K562 (cell line): ENCODE measurements around the gene TXNIP. TPM values are rescaled to one million over a fixed set of nuclear protein-coding genes. Genes with fewer than 3 reads are reported as not detected.

Experiments used
- BCL6 ChIP-seq: fragments of 250-450 bp; sonication (Bioruptor Pico); IDR thresholded peaks from 2 replicates; pipeline ENCODE4 v1.4.0; 2020
- EP300 ChIP-seq: IDR thresholded peaks from 2 replicates; pipeline ENCODE4 v1.6.1; 2012; ENCODE audit warnings: low read length, improper control_type of control experiment
- ERF ChIP-seq: fragments of 450-650 bp; formaldehyde crosslinking; IDR thresholded peaks from 2 replicates; pipeline ENCODE4 v1.4.0; 2020; ENCODE audit warnings: mild to moderate bottlenecking, mixed read lengths
- ILF3 ChIP-seq: fragments of 450-650 bp; IDR thresholded peaks from 2 replicates; pipeline ENCODE4 v1.6.1; 2018; ENCODE audit warnings: antibody characterized with exemption, mild to moderate bottlenecking, moderate library complexity, borderline replicate concordance
- MCM5 ChIP-seq: fragments of 450-650 bp; IDR thresholded peaks from 2 replicates; pipeline ENCODE4 v1.6.1; 2016; ENCODE audit warnings: low read depth
- MECOM ChIP-seq: fragments of 250-450 bp; sonication (Bioruptor Pico); IDR thresholded peaks from 2 replicates; pipeline ENCODE4 v1.8.0; 2022; ENCODE audit warnings: inconsistent platforms
- MITF ChIP-seq: IDR thresholded peaks from 2 replicates; pipeline ENCODE4 v1.6.1; 2014; ENCODE audit warnings: antibody characterized with exemption
- MYBL2 ChIP-seq, 2 experiments: fragments of 450-650 bp in 1 of 2; sonication (generic) in 1 of 2; formaldehyde crosslinking in 1 of 2; IDR thresholded peaks; 2 replicates each; pipeline versions ENCODE4 v1.6.1 to v1.8.1; 2017 to 2022; ENCODE audit warnings: borderline replicate concordance in 1 of 2, inconsistent platforms in 1 of 2, low read depth in 1 of 2, mild to moderate bottlenecking in 1 of 2, missing genetic modification reagents in 1 of 2, moderate library complexity in 1 of 2
- RBBP5 ChIP-seq: fragments of 200-600 bp; sonication (generic); IDR thresholded peaks from 2 replicates; pipeline ENCODE4 v1.6.1; 2012; ENCODE audit warnings: borderline replicate concordance, mild to moderate bottlenecking, low read length, control low read depth, inconsistent platforms; ENCODE audit not compliant: insufficient read depth, poor library complexity, severe bottlenecking
- REST ChIP-seq, 2 experiments: fragments of 450-650 bp; formaldehyde crosslinking in 1 of 2; IDR thresholded peaks; 2 replicates each; pipeline versions ENCODE4 v1.4.0 to v1.6.1; 2014 to 2020; ENCODE audit warnings: mild to moderate bottlenecking in 2 of 2, borderline replicate concordance in 1 of 2, low read depth in 1 of 2
- RFX7 ChIP-seq: fragments of 250-450 bp; sonication (Bioruptor Pico); IDR thresholded peaks from 2 replicates; pipeline ENCODE4 v1.5.1; 2021; ENCODE audit warnings: mild to moderate bottlenecking
- RUNX1 ChIP-seq: sonication (generic); IDR thresholded peaks from 2 replicates; pipeline ENCODE4 v1.6.1; 2016; ENCODE audit warnings: antibody characterized with exemption, low read depth
- SMAD4 ChIP-seq: fragments of 250-450 bp; sonication (Bioruptor Pico); conservative IDR thresholded peaks from 2 replicates; pipeline ENCODE4 v1.8.0; 2021; ENCODE audit warnings: inconsistent platforms, mild to moderate bottlenecking, moderate library complexity
- ZNF175 ChIP-seq: fragments of 200-800 bp; sonication (Bioruptor generic); IDR thresholded peaks from 2 replicates; pipeline ENCODE4 v1.6.1; 2016; ENCODE audit warnings: low read depth, mild to moderate bottlenecking, missing genetic modification characterization, missing compliant biosample characterization
- ZSCAN29 ChIP-seq: fragments of 450-650 bp; IDR thresholded peaks from 2 replicates; pipeline ENCODE4 v1.6.1; 2017
- polyA plus RNA-seq, 8 experiments: library from polyadenylated mRNA; depleted of rRNA in 4 of 8; stranded (reverse) in 5 of 8; unstranded in 3 of 8; fragments of >200 nt; fragmentation: Nextera tagmentation in 2 of 8; fragmentation: Illumina TruSeq in 1 of 8; extraction: Ambion mirVana in 2 of 8; extraction: Trizol in 1 of 8; gene quantifications; 2 replicates each; pipeline versions ENCODE4 v1.2.1 to v1.2.3, GENCODE V29; 2011 to 2014; ENCODE audit warnings: inconsistent platforms in 1 of 8, missing spikeins in 1 of 8
- total RNA-seq, 7 experiments: library from RNA; depleted of rRNA in 6 of 7; stranded (reverse); fragments of >200 nt in 6 of 7; fragmentation: Illumina TruSeq in 2 of 7; extraction: Trizol in 2 of 7; gene quantifications; 2 replicates each; pipeline versions ENCODE4 v1.2.1 to v1.2.3, GENCODE V29; 2011 to 2021; ENCODE audit warnings: low replicate concordance in 1 of 7
- TF ChIP-seq, protein P1 (sequence below): sonication (generic); formaldehyde crosslinking; IDR thresholded peaks from 2 replicates; pipeline ENCODE4 v1.4.0; 2020; ENCODE audit warnings: mild to moderate bottlenecking, missing genetic modification reagents

The TXNIP gene
- total and polyA plus RNA-seq, 9 of the 15 experiments (the other 6 are each of a cell fraction or from before 2014, with no cell fraction given): 120 to 499 (median 257) TPM

GRCh38 chr1:145991735-145992412, 4.5 kb downstream of the TXNIP start (continued):
- no peak for TF ChIP-seq MITF
- TF ChIP-seq BCL6 (CRISPR knock-in tag): peak; percentile 83
- peak; percentile 98 for TF ChIP-seq RFX7 (CRISPR knock-in tag)
- TF ChIP-seq REST (IDR thresholded peaks at IDR 0.05; ENCODE audit: borderline replicate concordance): no peak; the same call in 1 of the 2 replicates
- peak; percentile 77 for TF ChIP-seq REST (CRISPR knock-in tag; IDR thresholded peaks at IDR 0.05; ENCODE audit: low read depth)
- no peak for TF ChIP-seq MCM5
- peak; percentile 99 for TF ChIP-seq ERF (CRISPR knock-in tag)
- peak; percentile 67; the same call in 1 of the 2 replicates for TF ChIP-seq ZNF175
- TF ChIP-seq RBBP5: no peak
- TF ChIP-seq ZSCAN29: no peak
- no peak for TF ChIP-seq MECOM
- peak; percentile 7; the same call in 1 of the 2 replicates for TF ChIP-seq EP300
- TF ChIP-seq MYBL2 (IDR thresholded peaks at IDR 0.05; ENCODE audit: low read depth): no peak
- TF ChIP-seq MYBL2 (CRISPR knock-in tag; IDR thresholded peaks at IDR 0.05; ENCODE audit: borderline replicate concordance): no peak
- TF ChIP-seq SMAD4: 0 out of 2 replicates have a peak, but pooled peaks have one; percentile 17
- TF ChIP-seq, protein P1, sequence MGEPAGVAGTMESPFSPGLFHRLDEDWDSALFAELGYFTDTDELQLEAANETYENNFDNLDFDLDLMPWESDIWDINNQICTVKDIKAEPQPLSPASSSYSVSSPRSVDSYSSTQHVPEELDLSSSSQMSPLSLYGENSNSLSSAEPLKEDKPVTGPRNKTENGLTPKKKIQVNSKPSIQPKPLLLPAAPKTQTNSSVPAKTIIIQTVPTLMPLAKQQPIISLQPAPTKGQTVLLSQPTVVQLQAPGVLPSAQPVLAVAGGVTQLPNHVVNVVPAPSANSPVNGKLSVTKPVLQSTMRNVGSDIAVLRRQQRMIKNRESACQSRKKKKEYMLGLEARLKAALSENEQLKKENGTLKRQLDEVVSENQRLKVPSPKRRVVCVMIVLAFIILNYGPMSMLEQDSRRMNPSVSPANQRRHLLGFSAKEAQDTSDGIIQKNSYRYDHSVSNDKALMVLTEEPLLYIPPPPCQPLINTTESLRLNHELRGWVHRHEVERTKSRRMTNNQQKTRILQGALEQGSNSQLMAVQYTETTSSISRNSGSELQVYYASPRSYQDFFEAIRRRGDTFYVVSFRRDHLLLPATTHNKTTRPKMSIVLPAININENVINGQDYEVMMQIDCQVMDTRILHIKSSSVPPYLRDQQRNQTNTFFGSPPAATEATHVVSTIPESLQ (CRISPR knock-in tag): 0 out of 2 replicates have a peak, but pooled peaks have one; percentile 40
- TF ChIP-seq RUNX1: peak; percentile 87; the same call in 1 of the 2 replicates
- TF ChIP-seq ILF3: peak; percentile 98
